Endothelial cell of umbilical vein (primary cell): ENCODE measurements around the gene NTRK2.

ENCODE experiments used
- EZH2 ChIP-seq: IDR thresholded peaks from 2 replicates; pipeline ENCODE4 v1.6.1; 2012; ENCODE audit warnings: borderline replicate concordance, low read depth, mild to moderate bottlenecking, moderate library complexity, low read length, inconsistent platforms; ENCODE audit not compliant: severe bottlenecking
- FOS ChIP-seq: IDR thresholded peaks from 2 replicates; pipeline ENCODE4 v1.6.1; 2011; ENCODE audit warnings: mild to moderate bottlenecking, low read length, moderate library complexity, borderline replicate concordance; ENCODE audit not compliant: insufficient read depth
- JUN ChIP-seq: IDR thresholded peaks from 2 replicates; pipeline ENCODE4 v1.6.1; 2011; ENCODE audit warnings: borderline replicate concordance, low read depth; ENCODE audit not compliant: insufficient read length, insufficient read depth
- MYC ChIP-seq: IDR thresholded peaks from one replicate; pipeline ENCODE4 v1.6.1; 2011; ENCODE audit warnings: mild to moderate bottlenecking, low read depth, low read length
- POLR2A ChIP-seq: IDR thresholded peaks from 2 replicates; pipeline ENCODE4 v1.6.1; 2012; ENCODE audit warnings: low read depth, mild to moderate bottlenecking, control low read depth, low read length
- POLR2AphosphoS5 ChIP-seq: IDR thresholded peaks from 2 replicates; pipeline ENCODE4 v1.6.1; 2012; ENCODE audit warnings: low read depth, mild to moderate bottlenecking, control low read depth, low read length, moderate library complexity; ENCODE audit not compliant: insufficient read depth
- TF ChIP-seq, protein P1 (sequence below), 2 donors: IDR thresholded peaks; 1 replicate in 1 of 2; 2 replicates in 1 of 2; pipeline ENCODE4 v1.5.1; 2011; ENCODE audit warnings: low read length in 2 of 2, mild to moderate bottlenecking in 2 of 2, moderate library complexity in 2 of 2, control low read depth in 1 of 2, inconsistent platforms in 1 of 2, low read depth in 1 of 2; ENCODE audit not compliant: insufficient read depth in 1 of 2; ENCODE audit errors: extremely low read depth in 1 of 2
- TF ChIP-seq, protein P2 (sequence below): IDR thresholded peaks from 2 replicates; pipeline ENCODE4 v1.6.1; 2011; ENCODE audit not compliant: insufficient read depth, insufficient read length

DNA sequence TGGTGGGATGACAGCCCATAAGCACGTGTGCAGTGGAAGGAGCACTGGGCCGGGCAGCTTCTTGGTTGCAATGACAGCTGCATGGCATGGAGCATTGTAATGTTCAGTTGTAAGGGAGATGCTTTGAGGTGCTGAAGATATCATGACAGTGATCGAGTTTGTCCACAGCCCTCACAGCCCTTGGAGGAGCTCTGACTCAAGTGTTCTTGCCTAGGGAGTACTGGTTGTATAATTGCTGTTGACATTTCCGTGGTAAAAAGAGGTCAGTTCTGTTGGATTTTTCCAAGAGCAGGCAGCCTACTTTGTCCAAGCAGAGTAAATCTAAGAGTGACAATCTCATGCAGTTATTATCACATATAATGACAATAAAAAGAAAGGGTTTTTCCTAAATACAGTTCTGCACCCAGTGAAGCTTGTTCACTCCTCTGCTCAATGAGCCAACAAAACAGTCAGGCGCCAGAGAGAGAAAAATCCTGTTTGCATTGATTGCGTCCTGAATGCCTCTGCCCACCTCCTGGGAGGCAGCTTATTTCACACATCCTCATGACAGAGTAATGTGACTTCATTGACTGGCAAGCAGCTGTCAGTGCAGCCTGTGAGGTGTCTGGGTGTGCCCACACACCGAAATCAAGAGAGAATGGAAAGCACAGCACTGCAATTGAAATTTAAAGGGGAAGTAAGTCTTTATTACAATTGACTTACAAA lies 248.0 kb downstream of the NTRK2 start:
- TF ChIP-seq MYC (no peak), FOS (no peak), EZH2 (no peak), POLR2AphosphoS5 (no peak), JUN (no peak), POLR2A (no peak)
- TF ChIP-seq, protein P1, sequence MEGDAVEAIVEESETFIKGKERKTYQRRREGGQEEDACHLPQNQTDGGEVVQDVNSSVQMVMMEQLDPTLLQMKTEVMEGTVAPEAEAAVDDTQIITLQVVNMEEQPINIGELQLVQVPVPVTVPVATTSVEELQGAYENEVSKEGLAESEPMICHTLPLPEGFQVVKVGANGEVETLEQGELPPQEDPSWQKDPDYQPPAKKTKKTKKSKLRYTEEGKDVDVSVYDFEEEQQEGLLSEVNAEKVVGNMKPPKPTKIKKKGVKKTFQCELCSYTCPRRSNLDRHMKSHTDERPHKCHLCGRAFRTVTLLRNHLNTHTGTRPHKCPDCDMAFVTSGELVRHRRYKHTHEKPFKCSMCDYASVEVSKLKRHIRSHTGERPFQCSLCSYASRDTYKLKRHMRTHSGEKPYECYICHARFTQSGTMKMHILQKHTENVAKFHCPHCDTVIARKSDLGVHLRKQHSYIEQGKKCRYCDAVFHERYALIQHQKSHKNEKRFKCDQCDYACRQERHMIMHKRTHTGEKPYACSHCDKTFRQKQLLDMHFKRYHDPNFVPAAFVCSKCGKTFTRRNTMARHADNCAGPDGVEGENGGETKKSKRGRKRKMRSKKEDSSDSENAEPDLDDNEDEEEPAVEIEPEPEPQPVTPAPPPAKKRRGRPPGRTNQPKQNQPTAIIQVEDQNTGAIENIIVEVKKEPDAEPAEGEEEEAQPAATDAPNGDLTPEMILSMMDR (IDR thresholded peaks at IDR 0.05; ENCODE audit: extremely low read depth in 1 of 2, insufficient read depth in 1 of 2, low read depth in 1 of 2, low read length in 2 of 2), result no peak
- TF ChIP-seq, protein P2, sequence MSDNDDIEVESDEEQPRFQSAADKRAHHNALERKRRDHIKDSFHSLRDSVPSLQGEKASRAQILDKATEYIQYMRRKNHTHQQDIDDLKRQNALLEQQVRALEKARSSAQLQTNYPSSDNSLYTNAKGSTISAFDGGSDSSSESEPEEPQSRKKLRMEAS, result no peak
